Measurements from ENCODE around the gene ZCCHC24.
A peak's percentile ranks its signal among the peaks of the same experiment; 100 is the strongest.

The ZCCHC24 gene

GRCh38 chr10:79380125-79380945 is 65.1 kb downstream of the ZCCHC24 start:
- no peak for DNase-seq

DNA sequence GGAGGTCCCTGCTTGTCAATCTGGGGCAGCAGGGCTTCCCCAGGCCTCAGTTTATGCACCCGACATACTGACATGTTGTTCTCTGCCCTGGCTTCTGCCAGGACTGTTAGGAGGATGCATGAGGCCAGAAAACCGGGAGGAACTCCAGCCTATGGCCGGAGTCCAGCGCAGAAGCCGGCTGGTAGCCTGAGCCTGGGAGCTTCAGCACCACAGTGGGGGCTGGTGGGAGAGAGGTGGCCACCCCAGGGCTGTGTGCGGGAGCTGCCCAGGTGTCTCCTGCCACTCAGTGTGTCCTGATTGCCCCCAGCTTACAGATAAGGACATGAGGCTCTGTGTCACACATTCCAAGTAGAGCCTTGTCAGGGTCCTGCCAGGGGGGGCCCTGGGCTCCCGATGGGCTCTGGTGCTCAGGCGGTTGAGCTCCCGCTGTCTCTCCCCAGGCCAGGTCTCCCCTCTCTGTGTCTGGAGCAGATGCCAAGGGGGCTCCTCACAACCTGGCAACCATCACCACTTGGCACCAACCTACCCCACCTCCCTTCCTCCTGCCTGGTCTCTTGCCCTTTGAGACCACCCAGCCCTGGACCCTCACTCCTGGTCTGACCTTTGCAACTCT is 65.8 kb downstream of the ZCCHC24 start:
- no peak for DNase-seq

DNA sequence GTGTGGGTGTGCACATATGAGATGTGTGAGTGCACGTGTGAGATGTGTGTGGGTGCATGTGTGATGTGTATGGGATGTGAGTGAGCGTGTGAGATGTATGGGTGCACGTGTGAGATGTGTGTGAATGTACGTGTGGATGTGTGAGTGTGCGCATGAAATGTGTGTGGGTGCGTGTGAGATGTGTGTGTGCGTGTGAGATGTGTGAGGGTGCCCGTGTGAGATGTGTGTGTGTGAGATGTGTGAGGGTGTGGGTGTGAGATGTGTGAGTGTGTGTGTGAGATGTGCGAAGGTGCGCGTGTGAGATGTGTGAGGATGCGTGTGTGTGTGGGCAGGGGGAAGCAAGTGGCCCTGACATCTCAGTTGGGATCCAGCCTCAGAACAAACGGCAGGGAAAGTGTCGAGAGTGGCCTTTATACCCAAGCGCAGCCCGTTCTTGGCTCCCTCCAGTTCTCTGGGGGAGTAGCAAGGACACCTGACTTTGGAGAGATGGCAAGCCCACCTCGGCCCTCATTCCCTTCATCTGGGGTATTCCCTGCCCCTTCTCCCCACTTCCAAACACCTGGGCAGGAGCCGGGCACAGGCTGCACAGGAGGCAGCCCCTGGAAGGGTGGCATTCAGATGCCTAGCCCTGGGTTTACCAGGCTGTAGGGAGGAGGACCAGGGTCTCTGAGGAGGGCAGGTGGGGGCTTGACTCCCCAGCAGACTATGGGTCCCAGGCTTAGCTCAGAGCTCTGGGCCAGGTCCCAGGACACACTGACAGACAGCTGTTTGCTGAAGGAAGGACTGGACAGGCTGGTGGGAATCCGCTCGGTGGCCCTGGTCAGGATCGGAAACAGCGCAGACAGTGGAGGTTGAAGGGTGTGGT is 66.5 kb downstream of the ZCCHC24 start:
- DNase-seq = no peak

DNA sequence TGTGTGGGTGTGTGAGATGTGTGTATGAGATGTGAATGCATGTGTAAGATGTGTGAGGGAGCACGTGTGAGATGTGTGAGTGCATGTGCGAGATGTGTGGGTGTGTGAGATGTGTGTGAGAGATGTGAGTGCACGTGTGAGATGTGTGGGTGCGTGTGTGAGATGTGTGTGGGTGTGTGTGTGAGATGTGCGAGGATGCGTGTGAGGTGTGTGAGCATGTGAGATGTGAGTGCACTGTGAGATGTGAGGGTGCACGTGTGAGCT is 67.1 kb downstream of the ZCCHC24 start:
- DNase-seq = no peak

DNA sequence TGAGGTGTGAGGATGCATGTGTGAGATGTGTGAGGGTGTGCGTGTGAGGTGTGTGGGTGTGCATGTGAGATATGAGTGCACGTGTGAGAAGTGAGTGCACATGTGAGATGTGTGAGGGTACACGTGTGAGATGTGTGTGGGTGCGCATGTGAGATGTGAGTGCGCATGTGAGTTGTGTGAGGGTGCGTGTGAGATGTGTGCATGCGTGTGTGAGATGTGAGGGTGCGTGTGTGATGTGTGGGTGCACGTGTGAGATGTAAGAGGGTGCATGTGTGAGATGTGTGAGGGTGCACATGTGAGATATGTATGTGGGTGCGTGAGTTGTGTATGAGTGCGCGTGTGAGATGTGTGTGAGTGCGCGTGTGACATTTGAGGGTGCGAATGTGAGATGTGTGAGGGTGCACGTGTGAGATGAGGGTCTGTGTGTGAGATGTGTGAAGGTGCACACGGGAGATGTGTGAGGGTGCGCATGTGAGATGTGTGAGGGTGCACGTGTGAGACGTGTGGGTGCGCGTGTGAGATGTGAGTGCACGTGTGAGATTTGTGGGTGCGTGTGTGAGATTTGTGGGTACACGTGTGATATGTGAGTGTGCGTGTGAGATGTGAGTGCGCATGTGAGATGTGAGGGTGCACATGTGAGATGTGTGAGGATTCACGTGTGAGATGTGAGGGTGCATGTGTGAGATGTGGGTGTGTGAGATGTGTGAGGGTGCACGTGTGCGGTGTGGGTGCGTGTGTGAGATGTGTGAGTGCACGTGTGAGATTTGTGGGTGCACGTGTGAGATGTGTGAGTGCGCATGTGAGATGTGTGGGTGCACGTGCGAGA is 67.7 kb downstream of the ZCCHC24 start:
- DNase-seq = no peak

DNA sequence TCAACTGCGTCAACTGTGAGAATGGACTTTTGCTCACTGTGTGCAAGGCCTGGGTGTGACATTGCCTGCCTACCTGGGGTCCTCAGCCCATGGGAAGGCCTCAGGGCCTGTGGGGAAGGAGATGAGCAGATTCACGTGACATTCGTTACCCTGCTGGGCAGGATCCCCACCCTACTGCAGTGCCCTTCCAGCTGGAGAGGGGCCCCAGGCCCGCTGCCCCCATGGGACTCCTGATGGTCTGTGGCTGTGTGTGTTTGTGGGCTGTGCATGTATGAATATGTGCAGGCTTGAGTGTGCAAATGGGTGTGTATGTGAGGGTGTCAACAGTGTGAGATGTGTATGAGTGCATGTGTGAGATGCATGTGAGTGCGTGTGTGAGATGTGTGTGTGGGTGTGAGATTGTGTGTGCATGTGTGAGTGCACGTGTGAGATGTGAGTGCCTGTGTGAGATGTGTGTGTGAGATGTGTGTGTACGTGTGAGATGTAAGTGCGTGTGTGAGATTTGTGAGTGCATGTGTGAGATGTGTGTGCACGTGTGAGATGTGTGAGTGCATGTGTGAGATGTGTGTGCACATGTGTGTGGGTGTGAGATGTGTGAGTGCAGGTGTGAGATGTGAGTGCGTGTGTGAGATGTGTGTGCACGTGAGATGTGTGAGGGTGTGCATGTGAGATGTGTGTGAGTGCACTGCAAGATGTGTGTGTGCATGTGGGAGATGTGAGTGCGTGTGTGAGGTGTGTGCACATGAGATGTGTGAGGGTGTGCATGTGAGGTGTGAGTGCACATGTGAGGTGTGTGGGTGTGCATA is 68.5 kb downstream of the ZCCHC24 start:
- no peak for DNase-seq

- no peak for DNase-seq
These were observed 69.3 kb downstream of the ZCCHC24 start for GRCh38 chr10:79376078-79376628.

DNA sequence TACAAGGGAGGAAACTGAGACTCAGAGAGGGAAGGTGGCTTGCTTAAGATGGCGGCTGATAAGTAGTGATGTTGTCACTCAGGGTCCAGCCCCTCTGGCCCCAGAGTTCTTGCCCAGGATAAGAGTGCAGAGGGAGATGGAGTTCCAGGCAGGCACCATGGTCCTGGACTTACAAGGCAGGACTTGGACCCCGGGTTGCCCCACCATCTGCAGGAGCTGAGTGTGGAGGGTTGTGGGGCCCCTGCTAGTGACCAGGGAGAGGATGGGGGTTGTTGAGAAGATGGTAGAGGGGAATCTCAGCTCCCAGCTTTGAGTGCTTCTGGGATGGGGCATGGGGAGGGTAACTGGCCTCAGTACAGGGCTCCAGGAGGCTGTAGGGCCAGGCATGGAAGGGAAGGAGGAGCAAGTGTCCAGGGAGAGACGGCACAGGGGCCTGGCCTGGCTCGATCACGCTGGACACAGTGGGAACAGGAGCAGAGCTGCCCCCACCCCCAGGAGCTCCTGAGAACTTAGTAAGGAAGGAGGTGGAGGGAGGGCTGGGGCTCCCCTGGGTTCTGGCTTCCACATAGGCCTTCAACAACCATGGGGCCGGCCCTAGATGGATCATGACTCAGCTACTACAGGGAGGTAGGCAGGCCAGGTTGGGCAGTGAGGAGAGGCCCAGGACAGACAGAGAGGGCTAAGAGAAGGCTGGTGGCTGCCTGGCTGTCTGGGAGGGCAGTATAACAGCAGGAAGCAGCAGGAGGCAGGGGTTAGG is 69.9 kb downstream of the ZCCHC24 start:
- DNase-seq = no peak

- peak; percentile 23 for DNase-seq
These were observed 70.9 kb downstream of the ZCCHC24 start for GRCh38 chr10:79374312-79375191.

- DNase-seq = no peak
These were observed 72.6 kb downstream of the ZCCHC24 start for GRCh38 chr10:79372871-79373270.

GRCh38 chr10:79367426-79368189 is 77.8 kb downstream of the ZCCHC24 start:
- DNase-seq = no peak

DNA sequence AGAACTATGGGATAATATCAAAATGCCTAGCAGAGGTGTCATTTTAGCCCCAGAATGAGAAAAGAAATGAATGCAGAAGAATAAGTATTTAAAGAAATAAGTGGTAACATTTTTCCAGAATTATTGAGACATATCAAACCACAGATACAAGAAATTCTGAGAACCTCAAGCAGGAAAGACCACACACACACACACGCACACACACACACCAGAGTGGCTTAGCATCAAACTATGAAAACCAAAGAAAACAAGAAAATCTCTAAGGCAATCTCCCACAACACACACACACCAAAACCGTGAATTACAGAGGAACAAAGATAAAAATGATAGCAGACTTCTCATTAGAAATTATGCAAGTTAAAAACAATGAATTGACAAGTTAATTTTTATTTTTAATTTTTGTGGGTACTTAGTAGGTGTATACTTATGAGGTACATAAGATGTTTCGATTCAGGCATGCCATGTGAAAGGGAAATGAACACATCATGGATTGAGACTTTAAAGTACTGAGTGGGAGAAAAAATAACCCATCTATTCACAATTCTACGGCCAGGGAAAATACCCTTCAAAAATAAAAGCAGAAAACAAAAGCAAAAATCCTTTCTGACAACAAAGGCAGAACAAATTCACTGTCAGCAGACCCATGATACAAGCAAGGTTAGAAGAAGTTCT is 83.6 kb downstream of the ZCCHC24 start:
- no peak for DNase-seq

DNA sequence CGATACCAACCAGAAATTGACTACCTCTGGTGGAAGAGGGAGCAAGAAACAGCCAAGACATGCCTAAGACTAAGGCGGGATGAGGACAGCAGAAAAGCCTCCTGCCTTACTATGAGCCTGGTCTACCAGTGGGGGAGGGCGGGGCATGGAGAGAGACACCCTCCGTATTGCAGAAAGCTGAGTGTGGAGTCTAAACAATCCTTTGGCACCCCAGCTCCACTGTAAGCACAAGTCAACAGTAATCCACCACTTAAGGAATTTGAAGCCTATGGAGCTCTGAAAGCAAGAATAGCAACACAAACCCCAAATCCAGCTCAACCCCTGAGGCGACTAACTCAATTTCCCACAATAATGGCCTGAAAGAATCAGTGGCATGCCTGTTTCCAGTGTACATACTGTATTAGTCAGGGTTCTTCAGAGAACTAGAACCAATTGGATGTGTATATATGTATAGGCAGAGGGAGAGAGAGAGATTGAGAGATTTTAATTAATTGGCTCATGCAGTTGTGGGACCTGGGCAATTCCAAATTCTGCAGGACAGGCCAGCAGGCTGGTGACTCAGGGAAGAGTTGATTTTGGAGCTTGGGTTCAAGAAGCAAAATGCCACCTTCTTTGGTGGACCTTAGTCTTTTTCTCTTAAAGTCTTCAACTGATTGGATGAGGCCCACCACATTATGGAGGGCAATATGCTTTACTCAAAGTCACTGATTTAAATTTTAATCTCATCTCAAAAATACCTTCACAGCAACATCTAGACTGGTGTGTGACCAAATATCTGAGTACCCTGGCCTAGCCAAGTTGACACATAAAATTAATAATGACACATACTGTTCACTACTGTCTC is 84.7 kb downstream of the ZCCHC24 start:
- DNase-seq = no peak

GRCh38 chr10:79359816-79360498 is 85.5 kb downstream of the ZCCHC24 start:
- DNase-seq = no peak

GRCh38 chr10:79358811-79359210 is 86.6 kb downstream of the ZCCHC24 start:
- no peak for DNase-seq

- no peak for DNase-seq
These were observed 88.2 kb downstream of the ZCCHC24 start for GRCh38 chr10:79357180-79357579.

DNA sequence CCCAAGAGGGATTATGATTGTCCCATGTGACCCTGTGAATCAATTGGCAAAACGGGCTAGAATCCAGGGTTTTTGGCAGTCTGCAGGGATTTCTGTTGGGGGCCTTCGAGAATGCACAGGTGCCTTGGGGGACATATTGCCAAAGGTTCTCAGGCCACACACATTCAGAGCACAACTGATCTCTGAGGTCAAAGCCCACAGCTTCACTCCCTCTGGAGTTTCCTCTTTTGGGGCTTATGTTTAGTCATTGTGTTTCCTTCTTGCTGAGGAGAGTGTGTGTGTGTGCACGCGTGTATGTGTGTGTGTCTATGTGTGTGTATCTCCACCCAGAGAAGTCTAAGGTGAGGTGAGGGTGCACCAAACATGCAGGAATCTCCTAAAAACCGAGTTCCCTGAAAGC is 89.3 kb downstream of the ZCCHC24 start:
- DNase-seq = no peak

Measured in NCI-H1048 (cell line).